Measurements from ENCODE around the gene PARP9. TPM values are rescaled to one million over a fixed set of nuclear protein-coding genes. Genes with fewer than 3 reads are reported as not detected.

The PARP9 gene
- total RNA-seq, 2 donors from 2014 or later = 20.2 to 28.0 TPM

- no peak overlapping the region for H3K27ac ChIP-seq
- no peak for DNase-seq
- H3K4me1 ChIP-seq = no peaks in the 10 kb centered on the region
- H3K36me3 ChIP-seq = no peaks in the 10 kb centered on the region
- no peak overlapping the region for H3K9ac ChIP-seq (ENCODE audit: low read depth in 2 of 2, low read length in 2 of 2)
- H3K9me3 ChIP-seq = no peaks in the 10 kb centered on the region
- intact Hi-C loops (cut with DNase I) = no loop called here
- TF ChIP-seq, protein P1, sequence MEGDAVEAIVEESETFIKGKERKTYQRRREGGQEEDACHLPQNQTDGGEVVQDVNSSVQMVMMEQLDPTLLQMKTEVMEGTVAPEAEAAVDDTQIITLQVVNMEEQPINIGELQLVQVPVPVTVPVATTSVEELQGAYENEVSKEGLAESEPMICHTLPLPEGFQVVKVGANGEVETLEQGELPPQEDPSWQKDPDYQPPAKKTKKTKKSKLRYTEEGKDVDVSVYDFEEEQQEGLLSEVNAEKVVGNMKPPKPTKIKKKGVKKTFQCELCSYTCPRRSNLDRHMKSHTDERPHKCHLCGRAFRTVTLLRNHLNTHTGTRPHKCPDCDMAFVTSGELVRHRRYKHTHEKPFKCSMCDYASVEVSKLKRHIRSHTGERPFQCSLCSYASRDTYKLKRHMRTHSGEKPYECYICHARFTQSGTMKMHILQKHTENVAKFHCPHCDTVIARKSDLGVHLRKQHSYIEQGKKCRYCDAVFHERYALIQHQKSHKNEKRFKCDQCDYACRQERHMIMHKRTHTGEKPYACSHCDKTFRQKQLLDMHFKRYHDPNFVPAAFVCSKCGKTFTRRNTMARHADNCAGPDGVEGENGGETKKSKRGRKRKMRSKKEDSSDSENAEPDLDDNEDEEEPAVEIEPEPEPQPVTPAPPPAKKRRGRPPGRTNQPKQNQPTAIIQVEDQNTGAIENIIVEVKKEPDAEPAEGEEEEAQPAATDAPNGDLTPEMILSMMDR (IDR thresholded peaks at IDR 0.05) = no peak
- H3K4me3 ChIP-seq = no peak overlapping the region
- no peaks in the 10 kb centered on the region for H3K27me3 ChIP-seq
Measured at GRCh38 chr3:122523317-122523716, 40.8 kb downstream of the PARP9 start.

DNA sequence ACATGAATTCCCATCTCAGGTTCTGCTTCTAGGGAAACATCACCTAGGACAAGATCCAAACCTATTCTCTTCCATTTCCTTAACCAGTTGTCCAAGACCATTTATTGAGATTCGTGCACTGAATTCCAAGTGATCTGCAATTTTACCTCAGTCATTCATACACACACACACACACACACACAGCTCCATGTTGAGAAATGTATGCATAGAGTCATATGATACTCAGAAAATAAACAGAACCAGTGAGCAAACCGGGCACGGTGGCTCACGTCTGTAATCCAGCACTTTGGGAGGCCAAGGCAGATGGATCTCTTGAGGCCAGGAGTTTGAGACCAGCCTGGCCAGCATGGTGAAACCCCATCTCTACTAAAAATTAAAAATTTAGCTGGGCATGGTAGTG is 43.2 kb downstream of the PARP9 start:
- no peak overlapping the region for H3K27ac ChIP-seq
- DNase-seq = no peak
- no peaks in the 10 kb centered on the region for H3K4me1 ChIP-seq
- H3K9me3 ChIP-seq = no peaks in the 10 kb centered on the region
- no peaks in the 10 kb centered on the region for H3K27me3 ChIP-seq
- no peaks in the 10 kb centered on the region for H3K36me3 ChIP-seq
- intact Hi-C loops (cut with DNase I) = no loop called here
- no peak overlapping the region for H3K9ac ChIP-seq (ENCODE audit: low read depth in 2 of 2, low read length in 2 of 2)
- TF ChIP-seq, protein P1 (IDR thresholded peaks at IDR 0.05) = no peak
- no peak overlapping the region for H3K4me3 ChIP-seq

GRCh38 chr3:122519693-122520092 is 44.4 kb downstream of the PARP9 start:
- Histone ChIP-seq H3K27ac (no peak overlapping the region), H3K4me3 (no peak overlapping the region), H3K27me3 (no peaks in the 10 kb centered on the region), H3K4me1 (no peaks in the 10 kb centered on the region), H3K9ac (ENCODE audit: low read depth in 2 of 2, low read length in 2 of 2) (no peak overlapping the region), H3K9me3 (no peaks in the 10 kb centered on the region), H3K36me3 (no peaks in the 10 kb centered on the region)
- TF ChIP-seq, protein P1 (IDR thresholded peaks at IDR 0.05) = no peak
- intact Hi-C loops (cut with DNase I) = no loop called here
- DNase-seq = no peak

DNA sequence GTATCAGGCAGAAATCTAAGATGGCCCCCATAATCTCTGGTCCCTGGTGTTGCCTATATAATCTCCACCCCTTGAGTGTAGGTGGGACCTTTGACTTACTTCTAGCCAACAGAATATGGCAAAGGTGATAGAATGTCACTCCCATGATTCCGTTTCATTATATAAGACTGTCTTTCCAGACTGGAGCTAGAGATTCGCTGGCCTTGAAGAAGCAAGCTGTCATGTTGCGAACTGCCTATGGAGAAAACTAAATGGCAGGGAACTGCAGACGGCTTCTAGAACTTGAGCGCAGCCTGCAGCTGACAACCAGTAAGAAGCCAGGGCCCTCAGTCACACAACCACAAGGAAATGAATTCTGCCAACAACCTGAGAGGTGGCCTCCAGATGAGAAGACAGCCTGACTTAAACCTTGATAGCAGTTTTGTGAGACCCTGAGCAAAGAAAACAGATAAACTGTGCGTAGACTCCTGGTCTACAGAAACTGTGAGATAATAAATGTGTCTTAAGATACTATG is 47.2 kb downstream of the PARP9 start:
- TF ChIP-seq, protein P1 (IDR thresholded peaks at IDR 0.05) = no peak
- Histone ChIP-seq H3K36me3 (no peaks in the 10 kb centered on the region), H3K9me3 (no peaks in the 10 kb centered on the region), H3K4me1 (no peaks in the 10 kb centered on the region), H3K27me3 (no peaks in the 10 kb centered on the region), H3K27ac (no peak overlapping the region), H3K9ac (ENCODE audit: low read depth in 2 of 2, low read length in 2 of 2) (no peak overlapping the region), H3K4me3 (no peak overlapping the region)
- DNase-seq = no peak
- intact Hi-C loops (cut with DNase I) = no loop called here

DNA sequence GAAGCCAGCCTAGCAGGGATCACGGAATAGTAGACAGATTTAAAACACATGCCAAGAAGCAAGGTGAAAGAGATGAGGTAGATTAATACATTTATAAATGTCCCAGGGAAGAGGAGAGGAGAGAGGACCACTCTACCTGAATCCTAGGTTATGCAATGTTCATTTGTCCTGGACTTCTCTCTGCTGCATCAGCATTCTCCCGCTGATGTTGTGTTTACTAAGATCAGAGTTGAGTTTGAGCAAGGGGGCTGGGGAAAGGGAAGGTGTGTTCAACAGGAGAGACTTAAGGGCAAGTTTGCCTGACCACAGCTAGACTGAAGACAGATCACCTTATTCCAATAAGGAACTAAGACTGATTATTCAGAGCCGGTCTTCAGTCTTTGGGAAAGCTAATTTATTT is 48.2 kb downstream of the PARP9 start:
- H3K9me3 ChIP-seq = no peaks in the 10 kb centered on the region
- intact Hi-C loops (cut with DNase I) = no loop called here
- H3K4me1 ChIP-seq = no peaks in the 10 kb centered on the region
- TF ChIP-seq, protein P1 (IDR thresholded peaks at IDR 0.05) = no peak
- H3K36me3 ChIP-seq = no peaks in the 10 kb centered on the region
- H3K27me3 ChIP-seq = no peaks in the 10 kb centered on the region
- H3K9ac ChIP-seq (ENCODE audit: low read depth in 2 of 2, low read length in 2 of 2) = no peak overlapping the region
- no peak overlapping the region for H3K4me3 ChIP-seq
- H3K27ac ChIP-seq = no peak overlapping the region
- DNase-seq = no peak

Measured in colonic mucosa (tissue), 4 donors.